T-helper 1 cell (primary cell): ENCODE measurements around the gene MYL7.
A peak's percentile ranks its signal among the peaks of the same experiment; 100 is the strongest.
"Not testable (repeated sequence)": the region's sequence is repeated elsewhere in the genome, so short reads cannot be mapped to it uniquely, and the experiment has no call there.

Experiments used
- DNase-seq, 5 donors: peaks; one replicate each; pipeline ENCODE4 v3.0.0-alpha.2; 2012 to 2020

Gene MYL7

DNA sequence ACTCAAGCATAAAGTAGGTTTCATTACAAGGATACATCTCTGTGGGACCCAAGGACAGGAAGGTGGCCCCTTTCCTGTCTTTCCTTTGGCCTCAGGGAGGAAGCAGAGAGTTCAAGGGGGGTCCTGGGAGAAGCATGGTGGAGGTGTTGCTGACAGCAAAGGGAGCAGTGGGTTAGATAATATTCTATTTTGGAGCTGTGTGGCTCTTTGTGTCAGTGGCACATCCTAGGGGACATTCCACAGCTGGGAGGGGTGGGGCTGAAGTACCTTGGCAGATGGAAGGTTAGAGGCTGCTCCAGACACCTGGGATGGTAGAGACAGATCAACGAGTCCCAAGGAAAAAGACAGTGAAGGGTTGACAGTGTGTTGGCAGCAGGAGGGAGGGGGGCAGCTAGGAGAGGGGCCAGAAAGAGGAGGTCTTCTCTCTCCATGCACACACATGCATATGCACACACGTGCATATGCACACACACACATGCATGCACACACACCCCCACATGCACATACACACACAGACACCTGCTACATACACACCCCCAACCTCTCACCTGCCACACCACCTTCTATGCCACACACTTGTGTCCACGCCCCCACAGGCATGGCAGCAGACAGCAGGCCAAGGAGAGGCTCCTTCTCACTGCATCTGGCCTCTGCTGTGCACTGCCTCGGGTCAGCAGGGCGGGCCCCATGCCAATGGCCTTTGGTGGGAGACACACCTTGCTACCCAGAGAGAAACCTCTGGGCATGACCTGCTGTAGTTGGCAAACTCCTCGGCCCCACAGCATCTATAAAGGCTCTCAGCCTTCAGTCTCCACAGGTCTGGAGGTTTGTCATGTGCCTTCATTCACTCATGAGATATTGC is 12.2 kb downstream of the MYL7 start:
- DNase-seq: no peak

DNA sequence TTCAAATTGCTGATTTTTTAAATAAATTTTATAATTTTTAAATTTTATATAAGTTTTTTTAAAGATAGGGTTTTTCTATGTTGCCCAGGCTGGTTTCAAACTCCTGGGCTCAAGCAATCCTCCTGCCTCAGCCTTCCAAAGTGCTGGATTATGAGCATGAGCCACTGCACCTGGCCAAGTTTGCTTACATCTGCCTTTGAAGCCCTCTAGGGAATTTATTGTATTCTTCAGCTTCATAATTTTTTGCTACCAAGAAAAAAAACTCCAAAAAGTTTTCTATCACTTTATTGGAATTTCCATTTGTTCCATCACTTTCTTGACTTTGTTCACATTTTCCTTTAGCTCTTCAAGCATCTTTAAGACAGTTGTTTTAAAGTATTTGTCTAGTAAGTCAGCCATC is 14.0 kb downstream of the MYL7 start:
- no peak for DNase-seq

- DNase-seq: not testable (repeated sequence)
These were observed 14.6 kb downstream of the MYL7 start for GRCh38 chr7:44126574-44126973.

DNA sequence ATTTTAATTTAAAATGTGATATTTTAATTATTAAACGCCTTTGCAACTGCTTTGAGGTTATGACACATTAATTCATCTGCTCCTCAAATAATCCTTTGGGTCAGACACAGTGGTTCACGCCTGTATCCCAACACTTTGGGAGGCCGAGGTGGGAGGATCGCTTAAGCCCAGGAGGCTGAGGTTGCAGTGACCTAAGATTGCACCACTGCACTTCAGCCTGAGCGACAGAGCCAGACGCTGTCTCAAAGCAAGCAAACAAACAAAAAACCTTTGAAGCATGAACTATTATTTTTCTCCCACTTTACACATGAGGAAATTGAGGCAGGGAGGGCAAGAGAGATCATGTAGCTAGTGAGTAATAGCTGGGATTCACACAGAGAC is 16.3 kb downstream of the MYL7 start:
- no peak for DNase-seq

DNA sequence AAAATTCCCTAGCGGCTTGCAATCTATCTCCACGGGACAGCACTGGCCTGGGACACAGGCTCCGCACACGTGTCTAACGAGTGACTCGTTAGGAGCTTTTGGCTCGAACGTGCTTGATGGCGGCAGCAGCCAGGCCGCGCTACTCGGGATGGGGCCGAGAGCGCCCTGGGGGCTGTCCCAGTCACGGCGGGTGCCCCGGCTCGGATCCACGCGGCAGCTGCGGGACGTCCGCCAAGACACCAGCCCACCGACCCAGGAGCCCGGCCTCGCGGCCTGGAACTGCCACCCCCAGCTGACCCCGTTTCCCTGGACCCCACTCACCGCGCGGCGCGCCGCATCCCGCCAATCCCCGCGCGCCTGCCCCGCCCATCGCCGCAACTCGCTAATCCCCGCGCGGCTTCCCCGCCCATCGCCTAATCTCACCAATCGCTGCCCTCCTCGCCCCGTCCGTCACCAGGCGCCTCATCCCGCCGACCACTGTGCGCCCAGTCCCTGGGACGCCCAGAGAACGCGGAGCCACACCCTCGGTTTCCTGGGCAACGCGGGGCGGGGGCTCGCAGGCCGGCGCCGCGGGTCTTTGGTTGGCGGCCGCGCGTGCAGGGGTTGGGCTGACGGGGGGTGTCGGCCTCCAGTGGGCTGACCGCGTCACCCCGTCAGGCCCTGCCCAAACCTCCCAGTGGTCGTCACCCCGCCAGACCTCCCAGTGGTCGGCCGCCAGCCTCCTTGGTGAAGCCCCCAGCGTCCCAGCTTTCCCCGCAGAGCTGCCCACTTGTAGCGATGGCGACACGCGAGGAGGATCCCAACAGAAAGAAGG is 17.7 kb downstream of the MYL7 start, which contains the start of gene POLD2:
Gene POLD2 (minus strand): TSS at position 359 of the 814 bp plus-strand sequence. CDS start 1,495 bp downstream, outside the sequence.
- peak; percentile 94 to 96 (median 95) for DNase-seq

- no peak for DNase-seq
These were observed 18.6 kb downstream of the MYL7 start for GRCh38 chr7:44122529-44122928.

DNA sequence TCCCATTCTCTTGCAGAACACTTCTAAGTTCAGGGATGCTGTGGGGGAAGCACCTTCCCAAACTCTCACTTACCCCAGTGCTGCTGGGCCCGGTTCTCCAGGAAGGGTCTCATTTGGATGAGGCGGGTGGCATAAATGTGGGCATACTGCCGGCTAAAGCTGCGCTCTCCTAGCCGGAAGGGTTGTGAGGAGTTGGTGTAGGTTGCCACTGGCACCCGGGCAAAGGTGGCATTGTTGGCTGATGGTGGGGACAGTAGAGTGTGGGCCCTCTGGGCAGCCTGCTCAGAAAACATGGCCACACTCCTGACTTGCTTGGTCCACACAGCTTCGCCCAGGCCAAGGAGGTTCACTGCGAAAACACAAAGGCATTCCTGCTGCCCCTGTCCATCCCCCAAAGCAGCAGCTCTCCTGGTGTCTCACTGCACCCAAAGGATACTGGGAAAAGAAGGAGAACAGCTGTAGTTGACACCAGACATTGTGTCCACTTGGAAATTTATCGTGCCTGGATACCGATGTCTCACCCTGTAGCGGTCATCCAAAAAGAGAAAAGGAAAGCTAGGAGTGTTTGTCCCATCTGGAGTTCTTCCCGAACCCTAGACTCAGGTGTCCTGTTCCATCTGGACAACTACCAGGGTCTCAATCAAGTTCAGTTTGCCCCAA is 19.2 kb downstream of the MYL7 start:
- DNase-seq: no peak

- DNase-seq: no peak
These were observed 20.7 kb downstream of the MYL7 start for GRCh38 chr7:44120395-44120794.

DNA sequence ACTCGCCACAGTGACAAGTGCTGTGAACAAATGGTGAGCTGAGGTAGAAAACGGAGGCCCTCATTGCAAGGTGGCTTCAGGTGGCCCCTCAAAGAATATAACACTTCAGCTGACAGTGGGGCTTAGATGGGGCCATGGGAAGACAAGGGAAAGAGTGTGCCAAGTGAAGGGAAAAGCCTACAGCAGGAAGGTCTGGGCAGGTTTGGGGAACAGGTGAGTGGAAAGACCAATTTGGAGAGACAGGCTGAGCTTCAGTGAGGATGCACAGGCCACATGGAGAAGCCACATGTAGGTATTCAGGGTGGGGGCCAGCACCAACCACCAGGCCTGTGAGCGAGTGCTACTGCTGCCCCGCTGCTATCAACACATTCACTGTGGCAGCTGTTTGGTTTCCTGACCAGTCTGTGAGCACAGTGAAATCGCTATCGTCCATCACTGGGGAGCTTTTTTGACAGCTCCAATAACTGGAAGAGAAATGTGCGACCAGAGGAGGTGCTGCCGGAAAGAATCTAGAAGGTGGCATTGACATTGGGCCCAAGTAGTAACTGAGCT is 21.2 kb downstream of the MYL7 start:
- DNase-seq: no peak

- DNase-seq: no peak
These were observed 23.2 kb downstream of the MYL7 start for GRCh38 chr7:44117801-44118429.

GRCh38 chr7:44116789-44117666 is 24.1 kb downstream of the MYL7 start:
- no peak for DNase-seq

- no peak for DNase-seq
These were observed 24.9 kb downstream of the MYL7 start for GRCh38 chr7:44116087-44116788.

DNA sequence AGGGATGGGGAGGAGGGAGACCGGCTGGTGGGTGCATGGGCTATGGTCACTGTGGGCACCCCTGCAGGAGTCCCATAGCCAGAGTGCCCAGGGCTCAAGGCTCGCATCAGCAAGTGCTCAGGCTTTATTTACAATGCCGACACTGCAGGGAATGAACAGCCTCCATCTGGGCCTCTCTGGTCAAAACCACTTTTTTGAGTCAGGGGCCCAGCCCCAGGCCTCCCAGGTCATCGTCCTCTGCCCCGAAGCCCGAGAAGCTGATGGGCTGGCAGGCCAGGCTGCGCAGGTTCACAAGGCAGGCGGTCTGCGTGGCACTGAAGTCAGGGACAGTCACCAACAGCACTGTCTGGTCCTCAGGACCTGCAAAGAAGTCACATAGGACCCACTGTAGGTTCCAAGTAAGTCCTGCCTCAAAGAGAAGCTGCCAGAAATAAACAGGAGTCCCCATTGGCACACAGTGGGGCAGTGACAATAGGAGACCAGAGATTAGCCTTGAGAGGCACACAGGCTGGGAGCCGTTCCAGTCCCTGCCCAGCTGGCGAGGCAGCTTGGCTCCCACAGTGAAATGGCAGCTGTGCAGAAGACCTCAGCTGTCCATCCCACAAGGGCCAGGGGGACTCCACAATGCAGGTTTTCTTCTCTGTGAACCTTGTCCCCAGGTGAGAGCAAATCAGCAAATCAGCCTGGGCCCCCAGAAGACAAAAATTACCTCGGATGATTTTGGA is 26.4 kb downstream of the MYL7 start:
- DNase-seq: no peak

- DNase-seq: no peak
These were observed 27.3 kb downstream of the MYL7 start for GRCh38 chr7:44113764-44114354.

DNA sequence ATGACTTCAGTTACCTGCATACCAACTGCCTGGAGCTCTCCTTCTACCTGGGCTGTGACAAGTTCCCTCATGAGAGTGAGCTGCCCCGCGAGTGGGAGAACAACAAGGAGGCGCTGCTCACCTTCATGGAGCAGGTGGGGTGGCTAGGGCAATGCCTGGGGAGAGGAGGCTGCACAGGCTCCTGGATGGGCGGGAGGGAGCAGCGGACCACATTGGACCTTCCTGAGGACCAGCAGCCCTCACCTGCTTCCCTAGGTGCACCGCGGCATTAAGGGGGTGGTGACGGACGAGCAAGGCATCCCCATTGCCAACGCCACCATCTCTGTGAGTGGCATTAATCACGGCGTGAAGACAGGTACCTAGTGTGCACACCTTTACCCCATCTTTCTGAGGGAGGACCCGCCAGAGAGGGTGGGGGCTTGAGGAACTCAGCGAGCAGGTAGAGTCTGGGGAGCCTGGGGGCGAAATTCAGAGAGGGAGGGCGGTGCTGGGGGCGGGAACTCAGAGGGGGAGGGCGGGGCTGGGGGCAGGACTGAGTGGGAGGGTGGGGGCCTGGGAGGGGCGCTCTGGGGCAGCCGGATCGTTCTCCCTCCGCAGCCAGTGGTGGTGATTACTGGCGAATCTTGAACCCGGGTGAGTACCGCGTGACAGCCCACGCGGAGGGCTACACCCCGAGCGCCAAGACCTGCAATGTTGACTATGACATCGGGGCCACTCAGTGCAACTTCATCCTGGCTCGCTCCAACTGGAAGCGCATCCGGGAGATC is 28.0 kb downstream of the MYL7 start:
- no peak for DNase-seq

GRCh38 chr7:44112231-44112996 is 28.7 kb downstream of the MYL7 start:
- no peak for DNase-seq

DNA sequence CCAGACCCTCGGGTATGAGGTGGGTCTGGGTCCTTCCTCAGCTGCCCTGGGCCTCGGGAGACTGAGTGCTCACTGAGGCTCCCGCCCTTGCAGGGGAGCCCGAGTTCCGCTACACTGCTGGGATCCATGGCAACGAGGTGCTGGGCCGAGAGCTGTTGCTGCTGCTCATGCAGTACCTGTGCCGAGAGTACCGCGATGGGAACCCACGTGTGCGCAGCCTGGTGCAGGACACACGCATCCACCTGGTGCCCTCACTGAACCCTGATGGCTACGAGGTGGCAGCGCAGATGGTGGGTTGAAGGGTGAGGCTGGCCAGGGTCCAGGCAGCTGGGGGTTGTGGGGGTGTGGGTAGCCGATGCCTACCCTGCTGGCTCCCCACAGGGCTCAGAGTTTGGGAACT is 29.4 kb downstream of the MYL7 start:
- DNase-seq: no peak
